NCI-H2171 (cell line): ENCODE measurements around the gene C1orf116.
"Not testable (repeated sequence)": the region's sequence is repeated elsewhere in the genome, so short reads cannot be mapped to it uniquely, and the experiment has no call there.

Experiments used
- DNase-seq: peaks from one replicate; lab custom pipeline; 2025; lab: John Stamatoyannopoulos, UW

C1orf116 gene

DNA sequence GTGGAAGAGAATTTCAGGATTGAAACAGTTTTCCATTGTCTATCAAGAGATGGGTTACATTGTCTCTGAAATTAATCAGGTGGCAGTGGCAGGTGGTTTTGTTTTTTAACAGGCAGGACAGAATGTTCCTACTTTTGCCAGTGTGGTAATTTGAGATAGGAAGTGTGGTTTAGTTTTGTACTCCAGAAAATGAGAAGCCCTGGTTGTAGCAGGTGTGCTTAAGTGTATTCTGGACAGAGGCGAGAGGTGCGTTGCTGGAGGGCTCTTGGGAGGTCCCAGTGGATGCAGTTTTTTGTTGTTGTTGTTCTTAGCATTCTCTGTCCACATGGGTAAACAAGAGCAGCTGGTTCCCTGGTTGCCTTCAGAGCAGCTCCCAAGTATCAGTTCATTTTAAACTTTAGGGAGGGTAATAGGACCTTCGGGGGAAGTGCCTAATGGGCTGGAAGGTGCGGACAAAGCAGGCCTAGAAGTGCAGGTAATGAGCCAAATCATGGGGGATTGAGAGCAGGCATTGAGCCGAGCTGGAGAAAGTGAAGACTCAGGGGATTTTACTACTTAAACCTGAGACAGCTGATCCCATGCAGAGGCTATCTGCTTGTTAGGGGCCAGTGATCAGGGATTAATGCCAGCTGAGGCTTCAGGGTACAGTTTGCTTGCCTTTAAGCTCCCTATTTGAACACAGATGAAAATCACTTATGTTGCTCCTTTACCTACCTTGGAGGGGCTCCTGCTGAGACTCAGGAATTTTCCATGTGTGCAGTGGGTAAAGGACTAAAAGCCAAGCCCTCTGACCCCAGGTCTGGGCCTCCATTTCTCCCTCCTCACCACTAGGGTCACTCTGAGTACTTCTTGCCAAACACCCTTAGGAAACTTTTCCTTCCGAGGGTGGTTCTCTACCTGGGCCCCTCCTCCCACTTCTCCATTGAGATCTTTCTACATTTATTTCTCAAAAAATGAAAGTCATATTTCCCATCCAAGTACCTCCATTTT, 26.6 kb upstream of the C1orf116 start:
- DNase-seq, result peak; percentile 63

DNA sequence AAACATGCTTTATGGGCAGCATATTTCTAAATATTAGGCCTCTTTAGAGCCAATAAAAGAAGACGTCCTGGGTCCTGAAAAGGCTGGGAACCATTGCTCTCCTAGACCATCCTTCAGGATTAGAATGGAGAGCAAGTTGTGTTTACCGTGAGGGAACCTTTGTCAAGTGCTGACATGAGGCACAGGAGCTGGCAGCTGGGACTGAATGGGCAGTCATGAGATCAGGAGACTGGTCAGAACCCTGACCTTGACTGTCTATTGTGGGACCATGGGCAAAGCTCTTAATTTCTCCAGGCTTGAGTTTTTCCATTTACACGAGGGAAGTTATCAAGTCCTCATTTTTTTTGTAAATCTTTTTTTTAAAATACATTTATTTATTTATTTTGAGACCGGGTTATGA, 25.7 kb upstream of the C1orf116 start:
- DNase-seq, result no peak

DNA sequence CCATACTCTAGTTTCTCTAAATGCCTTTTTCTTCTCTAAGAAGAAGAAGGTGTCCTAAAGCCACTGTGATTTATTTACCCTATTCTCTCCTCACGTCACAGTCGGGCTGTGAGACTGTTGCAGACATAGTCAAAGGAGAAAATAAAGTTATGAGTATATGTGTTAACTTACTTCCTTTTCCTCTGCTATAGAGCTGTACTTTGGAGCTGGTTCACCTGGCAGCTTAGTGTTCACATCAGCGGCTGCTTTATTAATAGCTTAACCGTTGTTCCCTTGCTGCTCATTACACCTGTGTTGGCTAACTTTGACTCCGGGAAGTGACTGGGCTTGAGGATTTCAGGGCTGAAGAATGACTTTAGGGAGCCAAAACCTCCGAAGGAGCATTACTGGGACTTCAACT, 24.1 kb upstream of the C1orf116 start:
- no peak for DNase-seq

DNA sequence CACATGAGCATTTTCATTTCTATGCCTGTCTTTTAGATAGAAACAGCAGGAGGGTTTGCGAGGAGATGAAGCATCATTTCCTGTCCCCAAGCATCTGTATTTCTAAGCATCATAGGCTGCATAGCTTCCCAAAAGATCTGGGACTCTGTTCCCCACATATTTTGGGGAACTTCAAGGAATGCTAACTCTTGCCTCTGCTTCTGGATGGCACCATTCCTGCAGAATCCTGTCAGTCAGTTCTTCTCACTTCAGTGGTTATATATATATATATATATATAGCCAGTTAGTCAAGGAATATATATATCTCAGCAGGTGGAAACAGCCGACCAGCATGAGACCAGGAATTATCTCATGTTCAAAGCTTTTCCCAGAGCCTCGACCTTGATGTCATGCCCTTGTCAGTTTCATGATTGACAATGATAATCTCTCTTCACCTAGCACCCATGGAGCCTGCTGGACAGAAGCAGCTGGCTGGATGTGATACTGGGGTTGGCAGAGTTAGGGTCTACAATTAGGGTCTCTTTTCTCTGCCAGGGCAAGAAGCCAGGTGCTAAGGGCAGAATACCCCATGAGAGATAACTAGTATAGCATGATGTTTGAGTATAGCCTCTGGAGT, 22.9 kb upstream of the C1orf116 start:
- DNase-seq, result no peak

DNA sequence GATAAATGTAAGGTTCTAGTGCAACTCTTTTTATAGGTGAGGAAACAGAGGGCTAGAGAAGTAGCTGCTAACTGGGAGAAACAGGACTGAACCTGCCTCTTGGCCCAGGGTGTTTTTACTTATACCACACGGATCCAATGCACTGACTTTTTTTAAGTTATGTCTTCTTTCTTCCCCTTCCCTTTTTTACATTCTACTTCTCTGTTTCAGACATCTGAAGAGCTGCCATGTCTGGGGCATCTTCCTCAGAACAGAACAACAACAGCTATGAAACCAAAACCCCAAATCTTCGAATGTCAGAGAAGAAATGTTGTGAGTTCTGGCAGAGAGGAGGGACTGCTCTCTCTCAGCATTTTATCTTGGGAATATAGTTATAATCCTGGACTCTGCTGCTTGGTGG, 21.9 kb upstream of the C1orf116 start:
- DNase-seq, result no peak

DNA sequence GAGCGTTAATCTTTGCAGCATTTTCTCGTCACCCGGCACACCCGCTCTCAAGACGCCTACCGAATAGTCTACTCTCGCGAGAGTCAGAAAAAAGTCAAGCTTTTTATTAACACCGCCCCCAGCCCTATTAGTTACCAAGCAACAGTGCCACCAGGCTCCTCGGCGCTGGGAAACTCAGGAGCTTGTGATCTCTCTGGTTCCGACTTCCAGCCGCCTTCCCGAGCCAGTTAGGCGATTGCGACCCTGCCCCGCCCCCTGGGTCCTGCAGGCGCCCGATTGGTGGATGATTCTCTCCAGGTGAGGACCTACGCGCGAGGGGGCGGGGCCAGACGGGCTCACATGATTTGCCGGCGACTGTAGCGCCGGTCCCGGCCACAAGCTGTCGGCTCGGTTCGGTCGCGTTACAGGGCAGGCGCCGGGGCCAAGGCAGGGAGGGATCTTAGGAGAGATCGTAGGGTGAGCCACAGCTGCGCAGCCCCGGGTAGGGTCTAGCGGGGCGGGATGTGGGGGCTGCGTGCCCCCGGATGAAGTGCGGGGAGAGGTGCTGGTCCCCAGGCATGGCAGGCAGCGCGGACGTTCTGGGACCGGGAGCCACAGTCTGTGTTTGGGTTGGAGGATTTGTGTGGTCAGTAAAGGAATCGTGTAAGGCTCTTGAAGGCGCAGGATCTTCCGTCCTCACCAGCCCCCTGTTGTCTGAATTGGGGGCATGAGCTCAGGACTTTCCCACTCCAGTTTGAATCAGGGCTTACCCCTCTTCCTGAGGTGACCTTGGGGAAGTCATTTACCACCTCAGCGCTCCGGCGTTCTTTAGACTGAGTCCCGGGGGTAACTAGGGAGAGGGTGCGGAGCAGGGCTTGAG, 20.6 kb upstream of the C1orf116 start, which contains the start of gene PFKFB2:
Gene PFKFB2, plus strand, starts transcription at position 365 of the 859 bp plus-strand sequence. CDS start 1,443 bp downstream, outside the sequence.
- peak; percentile 99 for DNase-seq

DNA sequence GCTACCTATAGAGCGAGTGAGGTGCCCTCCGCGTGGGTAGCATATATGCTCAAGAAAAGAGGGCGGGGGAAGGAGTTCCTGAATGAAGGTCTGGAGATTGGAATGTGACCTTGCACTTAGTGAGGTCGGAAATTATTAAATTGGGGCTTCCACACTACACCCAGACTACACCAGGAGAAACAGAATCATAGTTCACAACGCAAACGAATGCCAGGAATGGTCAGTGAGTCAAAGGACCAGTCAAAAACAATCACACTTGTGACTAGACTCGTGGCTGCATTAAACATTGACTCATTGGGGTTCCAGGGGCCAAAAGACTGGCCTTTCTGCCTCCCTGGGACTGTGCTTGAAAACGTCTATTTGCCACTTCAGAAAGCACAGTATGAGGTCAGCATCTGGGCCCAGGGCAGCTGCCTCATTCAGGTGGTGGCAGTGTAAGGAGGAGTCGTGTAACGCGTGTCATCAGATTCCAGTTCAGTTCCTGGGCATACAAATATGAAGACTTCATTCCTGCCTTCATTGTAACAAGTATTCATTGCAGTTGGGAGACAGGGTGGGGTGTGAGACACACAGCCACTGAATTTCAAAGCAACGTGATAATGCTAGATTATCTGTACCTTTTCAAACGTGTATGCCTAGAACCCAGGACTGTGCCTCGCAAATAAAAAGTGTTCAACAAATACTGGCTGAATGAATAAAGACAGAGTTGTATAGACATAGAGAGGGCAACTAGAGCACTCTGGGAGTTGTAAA, 18.8 kb upstream of the C1orf116 start, which contains the start of gene YOD1:
Gene YOD1, minus strand, starts transcription at position 18 of the 753 bp plus-strand sequence. CDS start 178 bp downstream, outside the sequence.
- no peak for DNase-seq

DNA sequence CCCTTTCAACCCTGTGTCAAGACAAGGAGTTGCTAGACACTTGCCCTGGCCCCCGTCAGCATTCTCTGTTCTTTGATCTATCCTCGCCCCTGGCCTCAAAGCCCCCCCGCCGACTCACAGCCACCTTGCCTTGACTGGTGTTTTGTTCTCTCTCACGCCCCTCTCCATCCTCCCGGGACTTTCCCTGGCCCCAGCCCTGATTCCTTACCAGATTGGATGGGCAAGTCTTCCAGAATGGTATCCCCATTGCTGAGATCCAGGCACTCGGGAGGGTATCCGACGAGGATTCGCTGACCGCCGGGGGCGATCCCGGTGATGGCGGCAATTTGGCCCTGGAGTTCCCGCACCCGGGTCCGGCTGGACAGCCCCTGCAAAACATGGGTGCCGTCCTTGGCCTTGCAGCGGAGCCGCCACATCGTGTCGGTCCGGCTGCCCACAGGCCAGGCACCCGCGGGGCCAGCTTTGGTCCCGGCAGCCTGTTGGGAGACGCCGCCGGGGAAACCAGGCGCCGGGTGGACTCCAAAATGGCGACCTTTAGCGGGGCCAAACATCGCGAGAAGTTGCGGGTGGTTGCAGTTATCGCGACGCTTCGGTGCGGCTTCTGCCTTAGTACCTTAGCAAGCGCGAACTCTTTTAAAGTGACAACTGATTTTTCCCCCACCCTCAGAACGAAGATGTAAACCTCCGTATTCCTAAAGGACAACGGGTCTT, 18.1 kb upstream of the C1orf116 start:
- peak; percentile 91 for DNase-seq

DNA sequence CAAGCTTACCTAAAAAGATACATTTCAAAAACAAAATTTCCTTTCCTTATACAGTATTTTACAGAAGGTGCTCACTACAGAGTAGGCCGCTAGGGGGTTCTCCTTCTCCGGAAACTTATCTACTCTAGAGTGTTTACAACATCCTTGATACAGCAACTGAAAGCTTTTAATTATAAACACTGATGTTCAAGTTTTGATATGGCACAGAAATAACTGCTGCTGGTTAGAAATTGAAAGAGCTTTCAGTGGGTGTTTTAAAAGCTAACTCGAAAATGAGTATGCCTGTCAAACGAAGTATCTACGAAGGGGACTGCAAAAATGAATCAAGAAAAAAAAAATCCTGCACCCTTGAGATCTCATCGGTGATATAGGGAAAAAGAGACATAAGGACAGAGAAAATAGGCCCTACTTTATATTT, 17.4 kb upstream of the C1orf116 start:
- peak; percentile 27 for DNase-seq

DNA sequence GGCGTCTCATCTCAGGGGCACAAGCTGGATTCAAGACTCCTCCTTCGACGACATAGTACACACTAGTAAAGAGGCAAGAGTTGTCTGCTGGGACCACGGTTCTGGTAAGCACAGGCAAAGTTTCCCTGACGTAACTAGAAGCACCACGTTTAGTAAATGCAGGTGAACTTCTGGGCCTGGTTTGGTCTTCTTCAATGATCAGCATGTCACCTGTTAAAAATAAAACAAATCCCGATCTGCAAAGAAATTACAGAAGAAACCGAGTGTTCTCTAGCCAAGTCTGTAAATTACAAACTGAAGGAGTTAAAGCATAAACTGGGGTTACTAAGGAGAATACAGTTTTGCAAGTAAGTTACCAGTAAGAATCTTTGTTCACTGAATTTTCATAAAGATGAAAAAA, 17.0 kb upstream of the C1orf116 start:
- no peak for DNase-seq

DNA sequence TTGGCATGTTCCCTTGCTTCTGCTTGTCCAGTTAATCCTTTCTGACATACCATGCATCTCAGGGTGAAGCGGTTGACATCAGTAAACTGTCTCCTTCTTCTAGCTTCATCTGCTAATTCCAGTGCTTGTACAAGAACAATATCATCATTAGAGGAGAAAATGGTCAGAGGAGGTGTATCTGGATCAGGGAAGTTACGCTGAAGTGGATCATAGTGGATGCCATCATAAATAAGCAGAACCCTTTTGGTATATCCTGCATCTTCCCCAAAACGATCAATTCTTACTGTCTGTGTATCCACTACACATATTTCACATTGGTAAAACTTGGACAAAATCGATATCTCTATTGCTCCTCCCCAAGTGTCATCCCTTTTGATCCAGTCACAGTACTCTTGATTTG, 16.5 kb upstream of the C1orf116 start:
- DNase-seq, result no peak

DNA sequence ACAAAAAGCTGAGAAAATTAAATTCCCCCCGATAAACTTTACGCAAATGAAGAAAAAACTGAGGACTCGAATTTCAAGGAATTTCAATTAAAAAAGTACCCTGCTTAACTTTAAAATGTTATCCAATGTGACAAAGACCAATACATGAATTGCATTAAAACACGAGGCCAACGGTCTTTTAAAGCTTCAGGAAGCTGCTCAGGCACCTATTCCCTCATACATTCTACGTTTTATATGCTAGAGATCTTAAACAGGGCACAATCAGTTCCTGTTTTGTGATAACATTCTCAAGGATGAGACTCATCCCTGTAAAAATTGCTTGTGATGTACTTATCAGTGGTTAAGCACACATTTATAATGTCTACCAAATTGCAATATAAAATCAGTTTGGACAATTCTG, 15.5 kb upstream of the C1orf116 start:
- no peak for DNase-seq

DNA sequence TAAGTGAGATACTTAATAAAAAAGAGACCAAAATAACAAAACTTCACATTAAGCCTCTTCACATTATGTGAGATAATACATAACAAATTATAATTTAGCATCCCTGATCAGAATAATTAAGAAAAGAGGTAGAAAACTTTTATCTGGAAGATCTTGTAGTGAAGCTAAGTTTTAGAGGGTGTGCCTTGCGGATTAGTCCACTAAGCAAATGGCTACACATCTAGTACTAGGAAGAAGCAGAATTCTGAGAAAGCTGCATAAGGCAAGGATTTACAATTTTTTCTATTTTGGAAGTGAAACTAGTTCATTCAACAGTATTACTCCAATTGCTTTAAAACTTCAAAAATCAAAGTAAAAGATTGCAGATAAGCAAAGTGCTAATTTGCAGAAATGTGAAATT, 14.9 kb upstream of the C1orf116 start:
- DNase-seq, result no peak

DNA sequence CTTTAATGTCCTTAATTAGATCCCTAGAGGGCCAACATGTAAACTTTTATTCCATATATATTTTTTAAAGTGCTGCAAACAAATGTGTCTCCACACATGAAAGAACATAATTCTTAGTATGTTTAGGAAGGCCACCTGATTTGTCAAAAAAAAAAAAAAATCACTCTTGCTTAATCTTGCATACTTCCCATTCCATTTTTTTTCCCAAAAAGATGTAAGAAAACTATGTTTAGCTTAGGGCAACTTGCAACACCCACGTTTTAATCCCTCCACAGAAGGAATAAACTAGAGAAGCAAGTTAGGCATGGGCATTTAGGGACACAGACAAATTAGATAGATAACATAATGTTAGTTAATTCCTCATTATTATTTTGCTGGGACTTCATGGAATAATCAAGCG, 12.9 kb upstream of the C1orf116 start:
- DNase-seq, result no peak

DNA sequence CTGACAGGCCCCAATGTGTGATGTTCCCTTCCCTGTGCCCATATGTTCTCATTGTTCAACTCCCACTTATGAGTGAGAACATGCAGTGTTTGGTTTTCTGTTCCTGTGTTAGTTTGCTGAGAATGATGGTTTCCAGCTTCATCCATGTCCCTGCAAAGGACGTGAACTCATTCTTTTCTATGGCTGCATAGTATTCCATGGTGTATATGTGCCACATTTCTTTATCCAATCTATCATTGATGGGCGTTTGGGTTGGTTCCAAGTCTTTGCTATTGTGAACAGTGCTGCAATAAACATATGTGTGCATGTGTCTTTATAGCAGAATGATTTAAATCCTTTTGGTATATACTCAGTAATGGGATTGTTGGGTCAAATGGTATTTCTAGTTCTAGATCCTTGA, 8.8 kb upstream of the C1orf116 start:
- not testable (repeated sequence) for DNase-seq

DNA sequence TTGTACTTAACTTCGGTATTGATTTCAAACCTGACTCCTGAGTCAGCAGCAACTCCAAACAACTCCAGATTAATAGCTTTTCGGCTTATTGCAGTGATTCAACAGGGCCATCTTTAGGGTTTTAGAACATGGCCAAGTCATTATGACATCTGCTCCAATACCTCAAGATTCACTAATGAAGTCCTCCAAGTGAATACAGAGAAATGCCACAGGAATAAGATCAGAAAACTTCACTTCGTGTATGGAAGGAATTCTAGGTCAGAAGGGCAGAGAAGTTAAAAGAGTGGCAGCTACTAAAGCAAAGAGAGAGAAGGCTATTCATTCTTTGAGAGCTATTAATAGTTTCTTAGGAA, 7.6 kb upstream of the C1orf116 start:
- DNase-seq, result no peak

DNA sequence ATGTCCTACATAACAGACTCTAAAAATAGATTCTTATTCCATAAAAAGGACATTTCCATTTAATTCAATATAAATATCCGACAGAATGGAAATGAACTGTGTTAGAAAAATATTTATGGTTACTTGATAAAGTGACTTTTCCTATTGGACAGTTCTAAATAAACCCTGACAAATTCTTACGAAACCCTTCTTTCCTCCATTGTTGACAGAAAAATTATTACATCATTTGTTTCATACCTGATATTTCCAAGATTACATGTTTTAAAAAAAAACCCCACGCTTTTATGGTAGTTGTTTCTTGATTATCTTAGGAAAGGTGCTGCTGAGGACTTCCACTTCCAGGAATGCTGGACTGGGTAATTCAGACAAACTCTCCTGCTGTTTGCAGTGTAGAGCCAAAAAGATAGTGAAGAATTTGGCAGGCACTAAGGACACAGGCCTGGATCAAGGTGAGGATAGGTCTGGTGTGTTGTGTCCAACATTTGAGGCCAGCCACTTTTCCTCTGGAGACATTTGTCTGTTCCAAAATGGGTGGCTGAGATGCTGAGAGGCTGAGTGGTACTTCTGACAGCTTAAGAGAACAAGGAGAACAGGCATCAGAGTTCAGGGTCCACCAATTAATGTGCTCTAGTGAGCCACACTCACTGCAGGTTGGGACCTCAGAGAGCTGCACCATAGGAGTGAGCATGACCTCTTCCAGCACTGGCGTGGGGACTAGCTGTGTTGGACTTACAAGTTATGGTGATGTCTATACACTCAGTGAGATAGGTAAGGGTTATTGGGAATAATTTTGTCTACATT, 7.0 kb upstream of the C1orf116 start:
- DNase-seq, result no peak

DNA sequence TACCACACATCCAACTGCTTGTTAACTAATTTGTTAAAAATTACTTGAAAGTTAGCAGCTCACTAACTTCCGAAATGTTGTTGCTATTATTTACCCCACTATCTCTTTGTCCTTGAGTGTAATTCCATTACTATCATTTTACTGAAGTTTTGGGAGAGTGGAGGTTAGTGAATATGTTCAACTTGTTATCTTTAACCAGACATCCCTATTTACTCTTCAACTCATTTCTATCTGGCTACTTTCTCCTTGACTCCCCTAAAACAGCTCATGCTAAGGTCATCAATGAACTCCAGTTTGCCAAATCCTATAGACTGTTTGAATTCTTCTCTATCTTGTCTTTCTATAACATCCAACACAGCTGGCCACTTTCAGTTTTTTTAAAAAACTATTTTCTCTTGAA, 4.3 kb upstream of the C1orf116 start:
- no peak for DNase-seq

DNA sequence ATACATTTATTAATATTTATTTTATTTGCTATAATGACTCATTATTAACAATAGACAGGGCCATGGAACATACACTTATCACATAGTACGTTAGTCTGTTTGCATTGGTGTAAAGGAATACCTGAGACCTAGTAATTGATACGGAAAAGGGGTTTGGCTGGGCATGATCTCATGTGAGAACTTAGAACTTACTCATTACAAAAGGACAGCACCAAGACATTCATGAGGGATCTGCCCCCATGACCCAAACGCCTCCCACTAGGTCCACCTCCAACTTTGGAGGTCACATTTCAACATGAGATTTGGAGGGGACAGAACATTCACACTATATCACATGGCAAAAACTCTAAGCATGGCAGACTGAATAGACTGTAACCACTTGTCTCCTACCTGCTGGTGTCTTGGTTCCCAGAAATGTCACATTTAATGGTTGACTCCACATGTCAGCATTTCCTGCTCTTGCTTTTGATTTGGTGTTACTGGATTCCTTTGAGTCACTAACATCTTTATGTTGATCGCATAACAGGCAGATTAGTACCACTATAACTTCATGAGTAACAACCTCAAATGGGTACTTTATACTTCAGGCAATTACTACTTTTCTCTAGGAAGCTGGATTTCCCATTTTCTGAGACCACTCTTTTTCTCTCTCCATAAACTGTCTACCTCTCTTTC, 3.5 kb upstream of the C1orf116 start:
- no peak for DNase-seq
